Activated T-cell treated with anti-CD3 and anti-CD28 coated beads for 4 hours (primary cell): ENCODE data around the gene NAA25.
A peak's percentile ranks its signal among the peaks of the same experiment; 100 is the strongest.

Experiments
- DNase-seq: peaks from one replicate; pipeline ENCODE4 v3.0.0-alpha.2; 2020

Gene NAA25

GRCh38 chr12:112108202-112109079, at the start of gene NAA25:
Gene NAA25 (minus strand): TSS chr12:112108783. CDS start chr12:112108773, 10 bp downstream.
- DNase-seq, result peak; percentile 79

DNA sequence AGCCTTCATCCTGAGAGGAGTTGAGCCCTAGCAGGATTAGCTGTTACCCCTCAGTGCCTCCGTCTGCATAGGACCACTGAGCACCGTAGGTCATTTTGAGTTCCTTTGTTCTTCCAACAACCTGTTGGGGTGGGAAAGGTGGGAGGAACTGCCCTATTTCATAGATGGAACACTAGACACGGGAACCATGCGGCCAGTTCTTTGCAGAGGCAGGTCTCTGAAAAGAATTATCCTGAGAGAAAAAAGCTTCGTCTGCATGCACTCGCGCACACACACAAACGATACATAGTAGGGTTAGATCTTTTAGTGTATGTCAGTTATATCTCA, 45.3 kb upstream of the NAA25 start:
- no peak for DNase-seq

GRCh38 chr12:112153181-112153892, 44.8 kb upstream of the NAA25 start:
- no peak for DNase-seq

- no peak for DNase-seq
Measured at GRCh38 chr12:112151766-112152541, 43.4 kb upstream of the NAA25 start.

DNA sequence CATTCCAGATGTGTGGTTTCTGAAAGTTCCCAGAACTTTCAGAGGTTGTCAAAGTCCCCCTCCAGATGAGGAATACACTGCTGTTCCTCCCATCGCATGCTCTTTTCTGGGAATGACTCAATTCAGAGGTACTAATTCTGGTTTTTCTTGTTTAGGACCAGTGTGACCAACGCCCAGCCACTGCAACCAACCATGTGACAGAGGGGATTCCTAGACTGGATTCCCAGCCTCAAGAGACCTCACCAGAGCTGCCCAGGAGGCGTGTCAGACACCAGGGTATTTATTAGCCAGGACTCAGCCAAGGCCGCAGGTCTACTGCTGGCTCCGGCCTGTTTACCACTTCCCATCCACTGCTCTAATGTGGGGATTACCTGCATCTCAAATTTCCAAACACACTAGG, 41.0 kb upstream of the NAA25 start:
- DNase-seq, result no peak

DNA sequence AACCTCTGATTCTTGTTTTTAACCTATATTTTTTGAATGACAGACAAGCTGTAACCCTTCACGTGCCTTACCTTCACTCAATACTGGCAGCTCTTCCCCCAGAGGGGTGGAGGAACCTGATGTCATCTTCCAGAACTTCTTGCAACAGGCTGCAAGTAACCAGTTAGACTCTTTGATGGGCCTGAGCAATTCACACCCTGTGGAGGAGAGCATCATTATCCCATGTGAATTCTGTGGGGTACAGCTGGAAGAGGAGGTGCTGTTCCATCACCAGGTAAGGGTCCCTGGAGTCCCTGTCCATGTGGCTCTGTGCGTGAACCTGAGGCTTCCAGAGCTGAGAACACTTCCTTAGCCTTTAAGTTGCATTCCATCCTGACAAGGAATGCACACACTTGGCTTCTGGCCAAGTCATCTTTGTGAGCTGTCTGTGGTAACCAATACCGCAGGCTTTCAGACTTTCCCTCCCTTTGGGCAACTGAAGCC, 39.5 kb upstream of the NAA25 start:
- no peak for DNase-seq

GRCh38 chr12:112146123-112146522, 37.5 kb upstream of the NAA25 start:
- no peak for DNase-seq

GRCh38 chr12:112140728-112141127, 32.1 kb upstream of the NAA25 start:
- no peak for DNase-seq

DNA sequence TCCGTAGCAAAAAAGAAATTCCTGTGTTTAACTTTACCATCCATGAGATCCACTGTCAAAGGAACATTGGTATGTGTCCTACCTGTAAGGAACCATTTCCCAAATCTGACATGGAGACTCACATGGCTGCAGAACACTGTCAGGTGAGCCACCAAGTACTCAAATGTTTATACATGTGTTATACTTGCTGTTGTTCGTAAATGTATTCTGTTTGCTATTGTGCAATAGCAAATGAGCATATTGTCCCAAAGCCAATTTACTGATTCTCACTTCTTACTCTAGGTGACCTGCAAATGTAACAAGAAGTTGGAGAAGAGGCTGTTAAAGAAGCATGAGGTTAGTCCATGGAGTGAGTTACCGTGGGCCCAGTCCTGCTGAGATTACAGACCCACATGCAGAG, 26.1 kb upstream of the NAA25 start:
- no peak for DNase-seq

- no peak for DNase-seq
Measured at GRCh38 chr12:112133418-112133817, 24.8 kb upstream of the NAA25 start.

- DNase-seq, result no peak
Measured at GRCh38 chr12:112131686-112132085, 23.1 kb upstream of the NAA25 start.

- DNase-seq, result no peak
Measured at GRCh38 chr12:112130441-112130998, 21.9 kb upstream of the NAA25 start.

- DNase-seq, result no peak
Measured at GRCh38 chr12:112126911-112127310, 18.3 kb upstream of the NAA25 start.

DNA sequence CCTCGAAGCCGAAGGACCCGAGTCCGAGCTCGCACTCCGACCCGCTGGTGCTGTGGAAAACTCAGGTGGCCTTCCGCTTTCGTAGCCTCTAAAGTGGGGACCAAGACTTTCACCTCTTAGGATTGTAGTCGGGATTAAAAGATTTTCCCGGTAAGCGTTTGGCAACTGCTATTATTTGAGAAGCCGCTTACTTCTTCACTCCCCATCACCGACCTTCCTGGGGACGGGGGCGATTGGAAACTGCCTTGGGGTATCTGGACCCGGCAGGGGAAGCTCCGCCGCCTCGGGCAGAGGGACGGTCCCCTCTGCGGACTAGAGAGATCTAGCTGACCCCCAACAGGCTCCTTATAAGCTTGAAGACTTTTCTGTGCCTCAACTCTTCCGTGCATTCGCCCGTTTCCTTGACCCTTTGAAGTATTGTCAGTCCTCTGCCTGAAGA, 17.4 kb upstream of the NAA25 start:
- no peak for DNase-seq

DNA sequence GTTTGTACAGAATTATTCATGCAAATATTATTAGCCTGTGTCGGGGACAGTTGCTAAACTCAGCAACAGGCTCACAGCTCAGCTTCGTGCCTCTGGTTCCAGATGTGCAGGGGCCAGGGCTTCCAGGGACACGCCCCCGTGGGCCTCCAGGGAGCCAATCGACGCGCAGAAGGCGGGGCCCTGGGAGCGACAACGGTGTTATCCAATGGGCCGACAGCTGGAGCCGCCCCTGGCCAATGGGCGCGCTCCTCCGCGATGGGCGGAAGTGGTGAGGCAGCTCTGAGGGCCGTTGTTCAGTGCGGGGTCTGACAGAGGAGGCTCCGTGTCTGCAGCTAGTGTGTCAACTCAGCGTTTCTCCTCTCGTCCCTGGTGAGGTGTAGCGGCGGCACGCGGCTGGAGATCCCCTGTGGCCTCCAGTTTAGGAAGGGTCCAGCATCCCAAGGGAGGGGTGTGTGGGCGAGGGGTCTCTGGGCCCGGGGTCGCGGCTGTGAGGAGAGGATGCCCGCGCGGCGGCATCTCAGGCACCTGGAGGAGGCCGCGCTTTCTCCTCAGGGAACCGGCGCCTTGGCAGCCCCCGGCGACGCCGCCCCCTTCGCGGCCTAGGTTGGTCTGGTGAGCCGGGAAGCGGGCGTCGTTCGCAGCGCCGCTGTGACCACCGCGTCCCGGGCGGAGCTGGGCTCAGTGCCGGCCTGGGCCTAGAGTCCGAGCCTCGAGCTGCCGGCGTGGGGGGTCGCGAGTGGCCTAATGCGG, 16.8 kb upstream of the NAA25 start, which contains the start of gene TRAFD1:
TSS of gene TRAFD1 (plus strand) at position 311 of the 750 bp plus-strand sequence. CDS start 4,963 bp downstream, outside the sequence.
- DNase-seq, result peak; percentile 96

DNA sequence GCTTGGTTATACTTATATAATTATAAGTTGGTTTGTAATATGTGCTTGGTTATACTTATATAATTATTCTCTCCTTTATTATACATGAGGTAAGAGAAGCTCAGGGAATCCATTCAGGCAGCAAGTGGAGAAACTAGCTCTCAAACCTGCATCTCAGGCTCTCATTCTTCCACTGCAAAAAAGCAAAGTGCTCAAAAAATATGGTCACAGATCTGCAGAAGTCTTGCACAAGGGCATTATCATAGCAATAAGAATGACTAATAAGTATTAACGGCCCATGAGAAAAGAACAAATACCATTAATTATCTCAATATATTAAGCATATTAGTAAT, 16.3 kb upstream of the NAA25 start:
- no peak for DNase-seq

- DNase-seq, result no peak
Measured at GRCh38 chr12:112122823-112123690, 14.5 kb upstream of the NAA25 start.

DNA sequence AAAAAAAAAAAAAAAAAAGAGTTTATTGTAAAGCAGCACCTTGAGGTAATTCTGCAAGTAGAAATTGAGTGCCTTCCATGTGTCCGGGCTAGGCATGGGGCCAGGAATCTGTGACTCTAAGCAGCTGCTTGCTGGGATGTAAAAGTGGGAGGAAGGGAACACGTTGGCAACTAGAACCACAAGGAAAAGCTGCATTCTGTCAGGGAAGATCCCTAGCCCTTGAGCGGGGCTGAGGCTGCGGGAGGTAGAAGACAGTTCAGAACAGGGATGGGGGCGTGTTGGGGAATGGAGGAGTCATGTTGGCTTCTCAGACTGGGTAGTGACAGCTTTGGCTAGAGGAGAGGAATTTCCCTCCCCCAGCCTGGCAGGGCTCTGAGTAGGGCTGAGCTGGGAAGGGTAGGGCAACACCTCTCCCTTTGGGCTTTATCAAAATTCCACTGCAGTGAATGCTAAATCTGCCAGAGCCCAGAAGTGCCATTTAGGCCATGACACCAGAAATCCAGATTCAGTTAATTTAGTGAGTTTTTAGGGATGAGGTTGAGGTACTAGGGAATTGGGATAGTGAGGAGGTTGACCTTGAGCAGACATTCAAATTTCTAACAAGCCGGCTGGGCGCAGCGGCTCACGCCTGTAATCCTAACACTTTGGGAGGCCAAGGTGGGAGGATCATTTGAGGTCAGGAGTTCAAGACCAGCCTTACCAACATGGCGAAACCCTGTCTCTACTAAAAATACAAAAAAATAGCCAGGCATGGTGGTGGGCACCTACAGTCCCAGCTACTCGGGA, 13.4 kb upstream of the NAA25 start:
- no peak for DNase-seq

GRCh38 chr12:112117685-112118084, 9.1 kb upstream of the NAA25 start:
- no peak for DNase-seq
